ENCODE measurements around the gene NOS1AP. TPM values are rescaled to one million over a fixed set of nuclear protein-coding genes. Genes with fewer than 3 reads are reported as not detected.

NOS1AP gene
- total and polyA plus RNA-seq, 9 of the 15 experiments (the other 6 are each of a cell fraction or from before 2014, with no cell fraction given): 0.07 to 1.5 (median 0.22) TPM

GRCh38 chr1:162404550-162405160 is 335.2 kb downstream of the NOS1AP start (continued):
- TF ChIP-seq ZBTB43 (CRISPR knock-in tag; IDR thresholded peaks at IDR 0.05): no peak
- peak; percentile 62 for TF ChIP-seq NFE2 (IDR thresholded peaks at IDR 0.05; ENCODE audit: low read depth)
- TF ChIP-seq XRCC5 (IDR thresholded peaks at IDR 0.05; ENCODE audit: low read depth, low read length): no peak
- TF ChIP-seq COPS2 (conservative IDR thresholded peaks at IDR 0.05): no peak
- TF ChIP-seq TCF7L2 (IDR thresholded peaks at IDR 0.05; ENCODE audit: low read depth, low read length): no peak
- TF ChIP-seq ZNF436 (CRISPR knock-in tag; IDR thresholded peaks at IDR 0.05): no peak
- no peak for TF ChIP-seq ILF3 (IDR thresholded peaks at IDR 0.05; ENCODE audit: borderline replicate concordance)
- TF ChIP-seq PHF20 (IDR thresholded peaks at IDR 0.05; ENCODE audit: partially characterized antibody): no peak
- no peak for TF ChIP-seq ZBTB33 (CRISPR knock-in tag; IDR thresholded peaks at IDR 0.05)
- no peak for TF ChIP-seq CREBBP (IDR thresholded peaks at IDR 0.05; ENCODE audit: low read depth, low read length)
- peak; percentile 73; the same call in 1 of the 2 replicates for TF ChIP-seq ZNF263 (CRISPR knock-in tag; IDR thresholded peaks at IDR 0.05; ENCODE audit: borderline replicate concordance)
- TF ChIP-seq RUNX1 (IDR thresholded peaks at IDR 0.05; ENCODE audit: low read depth): no peak
- TF ChIP-seq HSF4 (CRISPR knock-in tag; IDR thresholded peaks at IDR 0.05; ENCODE audit: borderline replicate concordance): no peak
- no peak for TF ChIP-seq E2F3 (CRISPR knock-in tag; IDR thresholded peaks at IDR 0.05)
- no peak for TF ChIP-seq CHD4 (IDR thresholded peaks at IDR 0.05; ENCODE audit: insufficient read depth, insufficient replicate concordance, low read depth, low read length, poor library complexity, severe bottlenecking)
- TF ChIP-seq ZNF224 (CRISPR knock-in tag; IDR thresholded peaks at IDR 0.05): no peak
- no peak for TF ChIP-seq ZNF77 (CRISPR knock-in tag; IDR thresholded peaks at IDR 0.05)
- no peak for TF ChIP-seq MECOM (CRISPR knock-in tag; IDR thresholded peaks at IDR 0.05)
- no peak for TF ChIP-seq MTA2 (IDR thresholded peaks at IDR 0.05; ENCODE audit: low read depth)
- TF ChIP-seq RBM25 (IDR thresholded peaks at IDR 0.05; ENCODE audit: low read depth, low read length, severe bottlenecking): no peak
- TF ChIP-seq MBD2 (IDR thresholded peaks at IDR 0.05; ENCODE audit: borderline replicate concordance, low read depth): no peak
- TF ChIP-seq SRF (CRISPR knock-in tag; IDR thresholded peaks at IDR 0.05): no peak
- TF ChIP-seq SMARCC2 (IDR thresholded peaks at IDR 0.05; ENCODE audit: low read depth): no peak
- TF ChIP-seq KLF13 (tag; IDR thresholded peaks at IDR 0.05; ENCODE audit: borderline replicate concordance, low read depth): no peak
- no peak for TF ChIP-seq ATF7 (IDR thresholded peaks at IDR 0.05)
- no peak for TF ChIP-seq ZNF165 (CRISPR knock-in tag; IDR thresholded peaks at IDR 0.05; ENCODE audit: borderline replicate concordance)
